Right cardiac atrium (tissue), 5 donors: ENCODE data around the gene VPS36. TPM values are rescaled to one million over a fixed set of nuclear protein-coding genes. Genes with fewer than 3 reads are reported as not detected.
A peak's percentile ranks its signal among the peaks of the same experiment; 100 is the strongest.
"Not testable (repeated sequence)": the region's sequence is repeated elsewhere in the genome, so short reads cannot be mapped to it uniquely, and the experiment has no call there.

Source experiments
- ATAC-seq, 2 donors: fragments of 200-7000 bp; cut with Tn5 transposase; one replicate each; pipeline versions ENCODE4 v1.8.0 to v1.9.1; 2020; ENCODE audit warnings: moderate library complexity in 2 of 2, mild to moderate bottlenecking in 1 of 2
- DNase-seq, 3 donors: peaks; one replicate each; pipeline ENCODE4 v3.0.0-alpha.2; 2020
- H3K27ac ChIP-seq: one replicate; pipeline ENCODE4 v1.5.1; 2013; ENCODE audit warnings: mild to moderate bottlenecking, low read length, control low read depth, moderate library complexity
- H3K27me3 ChIP-seq: one replicate; pipeline ENCODE4 v1.6.1; 2013; ENCODE audit not compliant: control insufficient read depth, insufficient read depth
- H3K4me1 ChIP-seq: one replicate; pipeline ENCODE4 v1.6.1; 2013; ENCODE audit warnings: low read length; ENCODE audit not compliant: control insufficient read depth, insufficient read depth
- H3K4me3 ChIP-seq: one replicate; pipeline ENCODE4 v1.5.1; 2013; ENCODE audit warnings: low read length, control low read depth
- H3K9me3 ChIP-seq: one replicate; pipeline ENCODE4 v1.6.1; 2013; ENCODE audit warnings: low read length; ENCODE audit not compliant: control insufficient read depth
- WGBS: extraction: QIAGEN DNeasy Blood & Tissue Kit; methylation state at CpG from one replicate; pipeline ENCODE4 v1.1.7; 2013; 5-methylcytosine and 5-hydroxymethylcytosine counted together
- intact Hi-C, 4 donors: fragments of 100-400 bp; cut with DNase I; formaldehyde crosslinking; loops; one replicate each; pipeline versions ENCODE4 v1.11.0 to v1.14.0; 2022 to 2023
- polyA plus RNA-seq: library from polyadenylated mRNA; stranded (reverse); fragments of 200-250 nt; gene quantifications from one replicate; pipeline ENCODE4 v1.2.3, GENCODE V29; 2013
- total RNA-seq, 4 donors: library from RNA; stranded (reverse); fragmentation: NEBNext Ultra II Directional; extraction: Animal tissue kit (Norgen Biotek cat#: 25700); gene quantifications; one replicate each; pipeline ENCODE4 v1.2.1, GENCODE V29; 2021
- donor health status: healthy with polysubstance abuse.
- donor health status: DM: no; HTN: yes; CAD: no.
- donor health status: DM: no; HTN: no; CAD: no.
- donor health status: DM: no; HTN: yes; CAD: no; lungs with severe emphysema.
- donor health status: DM: yes; HTN: yes; CAD: no.

The VPS36 gene
- total and polyA plus RNA-seq, 5 donors, result 20.5 to 38.8 (median 32.9) TPM

DNA sequence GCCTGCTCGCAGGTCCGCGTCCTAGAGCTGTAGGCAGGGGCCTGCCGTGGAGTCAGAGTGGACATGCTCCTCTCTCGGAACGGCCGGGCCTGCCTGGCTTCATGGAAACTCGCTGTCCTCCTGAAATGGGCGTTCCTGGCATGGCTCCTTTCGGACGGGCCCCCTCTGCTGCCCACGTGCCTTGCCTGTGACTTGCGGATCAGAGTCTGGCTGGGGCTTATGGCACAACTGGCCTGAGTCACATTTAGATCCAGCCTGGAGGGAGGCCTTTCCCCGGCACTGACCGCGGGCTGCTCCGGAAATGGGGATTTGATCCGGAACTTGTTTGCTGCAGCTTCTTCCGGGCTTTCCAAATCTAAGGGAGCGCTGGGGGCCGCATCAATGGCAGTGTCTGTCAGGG, 72.5 kb downstream of the VPS36 start:
- DNase-seq (peak in 1 of 3 donors; percentile 52), ATAC-seq (no peak)
- 95% methylated on average over 21 of the region's 21 CpGs for WGBS
- Histone ChIP-seq H3K4me3 (no peak overlapping the region), H3K9me3 (no peaks in the 10 kb centered on the region), H3K4me1 (no peaks in the 10 kb centered on the region), H3K27ac (no peak overlapping the region), H3K27me3 (no peaks in the 10 kb centered on the region)
- intact Hi-C loops, result no loop called here

DNA sequence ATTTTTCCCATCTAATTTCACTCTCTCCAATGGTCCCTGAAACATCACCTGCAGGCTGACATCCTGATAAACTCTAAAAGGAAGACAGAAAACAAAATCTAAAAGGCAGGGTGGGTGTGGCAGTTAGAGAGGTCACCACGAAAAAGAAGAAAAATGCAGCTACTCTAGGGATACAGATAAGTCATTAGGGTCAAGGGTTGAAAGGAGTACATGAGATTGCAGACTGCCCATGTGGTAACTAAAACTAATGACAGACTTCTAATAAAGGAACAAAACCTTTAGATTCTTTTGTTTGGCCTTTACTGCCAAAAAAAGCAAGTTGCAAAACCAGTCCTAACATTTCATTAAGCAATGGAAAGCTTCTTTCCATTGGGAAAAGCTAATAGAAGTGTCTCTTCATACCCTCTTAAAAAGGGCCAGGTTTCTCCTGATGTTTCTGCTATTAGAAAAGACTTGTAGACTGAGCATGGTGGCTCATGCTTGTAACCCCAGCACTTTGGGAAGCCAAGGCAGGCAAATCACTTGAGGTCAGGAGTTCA, 75.5 kb downstream of the VPS36 start:
- Histone ChIP-seq H3K4me1 (peaks cover 2% of the 10 kb centered on the region), H3K4me3 (no peak overlapping the region), H3K9me3 (no peaks in the 10 kb centered on the region), H3K27me3 (no peaks in the 10 kb centered on the region), H3K27ac (no peak overlapping the region)
- WGBS, result 29% methylated on average over 1 of the region's 1 CpG
- DNase-seq, result no peak
- ATAC-seq, result peak in 1 of 2 donors; percentile 38
- intact Hi-C loops, result no loop called here

DNA sequence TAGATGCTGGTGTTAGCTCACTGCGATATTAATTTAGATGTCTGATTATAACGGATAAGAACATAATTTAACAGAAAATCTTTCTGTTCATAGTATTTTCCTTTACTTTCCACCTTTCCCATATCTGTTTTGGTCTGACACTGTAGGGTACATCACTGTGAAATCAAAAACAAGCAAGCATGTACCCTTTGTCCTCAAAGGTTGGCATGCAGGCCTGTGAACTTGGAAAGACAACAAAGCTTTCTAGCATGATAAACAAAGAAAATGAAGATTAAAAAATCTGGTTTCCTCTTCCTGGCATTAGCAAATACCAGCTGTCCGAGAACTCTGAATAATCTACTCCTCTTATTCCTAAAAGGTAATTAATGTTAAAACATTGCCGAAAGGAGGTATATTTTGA, 76.0 kb downstream of the VPS36 start:
- H3K4me3 ChIP-seq, result no peak overlapping the region
- WGBS, result 86% methylated on average over 4 of the region's 4 CpGs
- peaks cover 2% of the 10 kb centered on the region for H3K4me1 ChIP-seq
- no peaks in the 10 kb centered on the region for H3K27me3 ChIP-seq
- DNase-seq (no peak), ATAC-seq (no peak)
- intact Hi-C loops, result no loop called here
- H3K9me3 ChIP-seq, result no peaks in the 10 kb centered on the region
- no peak overlapping the region for H3K27ac ChIP-seq

DNA sequence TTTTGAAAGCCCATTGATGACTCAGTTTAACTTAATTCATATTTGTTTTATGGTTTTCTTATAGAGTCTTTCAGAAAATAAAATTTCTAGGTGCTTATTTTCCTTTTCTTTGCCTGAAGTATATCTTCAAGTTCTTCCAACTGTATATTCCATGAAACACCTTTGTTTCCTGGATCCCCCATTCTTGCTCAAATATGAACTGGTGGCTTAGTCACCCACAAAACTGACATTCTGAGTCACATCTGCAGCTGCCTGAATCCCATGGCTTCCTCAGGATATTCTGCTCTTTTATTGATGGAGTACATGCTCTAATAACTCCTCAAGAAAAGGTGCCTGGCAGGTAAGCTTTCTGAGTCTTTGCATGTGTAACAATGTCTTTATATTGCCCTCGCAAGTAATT, 77.2 kb downstream of the VPS36 start:
- H3K27me3 ChIP-seq, H3K4me1 ChIP-seq, H3K9me3 ChIP-seq, H3K27ac ChIP-seq, ATAC-seq, intact Hi-C loops, H3K4me3 ChIP-seq, DNase-seq: not testable (repeated sequence)
- 97% methylated on average over 1 of the region's 1 CpG for WGBS

DNA sequence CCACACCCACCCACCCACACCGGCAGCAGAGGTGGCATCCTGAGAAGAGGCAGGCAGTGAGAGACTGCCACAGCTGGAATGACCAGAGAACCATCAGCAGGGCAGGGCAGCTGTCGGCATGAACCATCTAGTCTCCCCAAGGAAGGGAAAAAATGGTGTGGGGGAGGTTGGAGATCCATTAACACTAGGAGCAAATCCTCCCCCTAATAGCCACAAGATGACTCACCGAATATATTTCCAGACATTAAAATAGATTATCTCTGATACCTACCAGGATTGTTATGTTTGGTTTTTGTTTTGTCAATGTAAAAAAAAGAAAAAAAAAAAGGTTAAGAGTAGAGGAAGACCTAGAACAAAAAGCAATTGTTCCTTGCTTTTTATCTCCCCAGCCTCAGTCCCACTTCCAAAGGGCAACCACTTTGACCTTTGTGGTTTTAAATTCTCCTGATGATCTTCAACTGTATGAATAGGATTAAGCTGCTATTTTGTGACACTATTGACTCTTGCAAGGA, 78.6 kb downstream of the VPS36 start:
- WGBS, result 31% methylated on average over 3 of the region's 3 CpGs
- intact Hi-C loops, result no loop called here
- DNase-seq, result no peak
- Histone ChIP-seq H3K4me3 (no peak overlapping the region), H3K27me3 (no peaks in the 10 kb centered on the region), H3K4me1 (peaks cover 2% of the 10 kb centered on the region), H3K9me3 (no peaks in the 10 kb centered on the region), H3K27ac (no peak overlapping the region)
- ATAC-seq, result peak; percentile 64 to 75

DNA sequence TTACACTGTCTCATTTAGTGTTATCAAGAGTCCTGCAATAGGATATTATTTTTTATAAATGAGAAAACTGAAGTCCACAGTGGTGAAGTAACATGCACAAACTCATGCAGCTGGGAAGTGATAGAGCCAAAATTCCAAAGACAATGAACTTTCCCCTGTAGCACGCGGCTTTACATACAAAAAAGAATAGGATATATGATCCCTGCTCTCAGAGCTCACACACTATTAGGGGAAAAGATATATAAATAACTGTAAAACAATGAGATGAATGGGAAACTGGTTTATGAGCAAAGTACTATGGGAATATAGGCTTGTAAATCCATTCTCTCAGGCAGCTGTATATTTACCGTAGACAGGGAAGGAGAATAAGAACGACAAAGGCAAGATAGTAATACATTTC, 84.1 kb downstream of the VPS36 start:
- ATAC-seq (no peak), DNase-seq (no peak)
- H3K4me1 ChIP-seq, result peaks cover 2% of the 10 kb centered on the region
- intact Hi-C loops, result no loop called here
- H3K27ac ChIP-seq, result no peak overlapping the region
- WGBS, result 72% methylated on average over 4 of the region's 4 CpGs
- H3K9me3 ChIP-seq, result no peaks in the 10 kb centered on the region
- H3K4me3 ChIP-seq, result no peak overlapping the region
- H3K27me3 ChIP-seq, result no peaks in the 10 kb centered on the region

Other genes with a start within 250 kb of the VPS36 start
- gene THSD1, start 44.5 kb downstream of the VPS36 start, total RNA-seq, result 1 to 10 TPM; 5.4 to 7.0 (median 6.2) TPM
- 3.9 TPM for gene THSD1, start 44.5 kb downstream of the VPS36 start, polyA plus RNA-seq
- gene CKAP2, start 4.8 kb upstream of the VPS36 start, total RNA-seq, result 1 to 10 TPM; 4.8 to 9.9 (median 7.9) TPM
- gene CKAP2, start 4.8 kb upstream of the VPS36 start, polyA plus RNA-seq, result 2.6 TPM
- 1 to 10 TPM; 3.4 to 5.1 (median 4.7) TPM for gene HNRNPA1L2, start 191.8 kb upstream of the VPS36 start, total RNA-seq
- gene HNRNPA1L2, start 191.8 kb upstream of the VPS36 start, polyA plus RNA-seq, result 6.3 TPM
- gene SUGT1, start 202.2 kb upstream of the VPS36 start, total RNA-seq, result 10 to 100 TPM; 46.1 to 71.5 (median 56.8) TPM
- gene SUGT1, start 202.2 kb upstream of the VPS36 start, polyA plus RNA-seq, result 54.5 TPM